ENCODE results near the gene DNMBP.

GRCh38 chr10:99843310-99843709, 166.4 kb downstream of the DNMBP start:
- TF ChIP-seq, protein P1, sequence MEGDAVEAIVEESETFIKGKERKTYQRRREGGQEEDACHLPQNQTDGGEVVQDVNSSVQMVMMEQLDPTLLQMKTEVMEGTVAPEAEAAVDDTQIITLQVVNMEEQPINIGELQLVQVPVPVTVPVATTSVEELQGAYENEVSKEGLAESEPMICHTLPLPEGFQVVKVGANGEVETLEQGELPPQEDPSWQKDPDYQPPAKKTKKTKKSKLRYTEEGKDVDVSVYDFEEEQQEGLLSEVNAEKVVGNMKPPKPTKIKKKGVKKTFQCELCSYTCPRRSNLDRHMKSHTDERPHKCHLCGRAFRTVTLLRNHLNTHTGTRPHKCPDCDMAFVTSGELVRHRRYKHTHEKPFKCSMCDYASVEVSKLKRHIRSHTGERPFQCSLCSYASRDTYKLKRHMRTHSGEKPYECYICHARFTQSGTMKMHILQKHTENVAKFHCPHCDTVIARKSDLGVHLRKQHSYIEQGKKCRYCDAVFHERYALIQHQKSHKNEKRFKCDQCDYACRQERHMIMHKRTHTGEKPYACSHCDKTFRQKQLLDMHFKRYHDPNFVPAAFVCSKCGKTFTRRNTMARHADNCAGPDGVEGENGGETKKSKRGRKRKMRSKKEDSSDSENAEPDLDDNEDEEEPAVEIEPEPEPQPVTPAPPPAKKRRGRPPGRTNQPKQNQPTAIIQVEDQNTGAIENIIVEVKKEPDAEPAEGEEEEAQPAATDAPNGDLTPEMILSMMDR (IDR thresholded peaks at IDR 0.05; ENCODE audit: insufficient read depth, low read length): no peak
- TF ChIP-seq POLR2AphosphoS5 (IDR thresholded peaks at IDR 0.05; ENCODE audit: low read depth): no peak
- TF ChIP-seq, protein P2, sequence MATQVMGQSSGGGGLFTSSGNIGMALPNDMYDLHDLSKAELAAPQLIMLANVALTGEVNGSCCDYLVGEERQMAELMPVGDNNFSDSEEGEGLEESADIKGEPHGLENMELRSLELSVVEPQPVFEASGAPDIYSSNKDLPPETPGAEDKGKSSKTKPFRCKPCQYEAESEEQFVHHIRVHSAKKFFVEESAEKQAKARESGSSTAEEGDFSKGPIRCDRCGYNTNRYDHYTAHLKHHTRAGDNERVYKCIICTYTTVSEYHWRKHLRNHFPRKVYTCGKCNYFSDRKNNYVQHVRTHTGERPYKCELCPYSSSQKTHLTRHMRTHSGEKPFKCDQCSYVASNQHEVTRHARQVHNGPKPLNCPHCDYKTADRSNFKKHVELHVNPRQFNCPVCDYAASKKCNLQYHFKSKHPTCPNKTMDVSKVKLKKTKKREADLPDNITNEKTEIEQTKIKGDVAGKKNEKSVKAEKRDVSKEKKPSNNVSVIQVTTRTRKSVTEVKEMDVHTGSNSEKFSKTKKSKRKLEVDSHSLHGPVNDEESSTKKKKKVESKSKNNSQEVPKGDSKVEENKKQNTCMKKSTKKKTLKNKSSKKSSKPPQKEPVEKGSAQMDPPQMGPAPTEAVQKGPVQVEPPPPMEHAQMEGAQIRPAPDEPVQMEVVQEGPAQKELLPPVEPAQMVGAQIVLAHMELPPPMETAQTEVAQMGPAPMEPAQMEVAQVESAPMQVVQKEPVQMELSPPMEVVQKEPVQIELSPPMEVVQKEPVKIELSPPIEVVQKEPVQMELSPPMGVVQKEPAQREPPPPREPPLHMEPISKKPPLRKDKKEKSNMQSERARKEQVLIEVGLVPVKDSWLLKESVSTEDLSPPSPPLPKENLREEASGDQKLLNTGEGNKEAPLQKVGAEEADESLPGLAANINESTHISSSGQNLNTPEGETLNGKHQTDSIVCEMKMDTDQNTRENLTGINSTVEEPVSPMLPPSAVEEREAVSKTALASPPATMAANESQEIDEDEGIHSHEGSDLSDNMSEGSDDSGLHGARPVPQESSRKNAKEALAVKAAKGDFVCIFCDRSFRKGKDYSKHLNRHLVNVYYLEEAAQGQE (IDR thresholded peaks at IDR 0.05; ENCODE audit: insufficient replicate concordance, low read depth): no peak
- TF ChIP-seq GABPA (IDR thresholded peaks at IDR 0.05; ENCODE audit: low read depth): no peak
- TF ChIP-seq SPI1 (IDR thresholded peaks at IDR 0.05; ENCODE audit: borderline replicate concordance, low read depth): no peak

All from HL-60 (cell line).